Activated CD8-positive, alpha-beta memory T cell treated with anti-CD3 and anti-CD28 coated beads, Interleukin-2, amount 50 U/mL, for 48 hours (primary cell): ENCODE measurements around the gene MED9.
"Not testable (repeated sequence)": the region's sequence is repeated elsewhere in the genome, so short reads cannot be mapped to it uniquely, and the experiment has no call there.

ENCODE experiments used
- DNase-seq: peaks from one replicate; pipeline ENCODE4 v3.0.0-alpha.2; 2020

The MED9 gene

GRCh38 chr17:17456251-17456650 is 20.5 kb upstream of the MED9 start:
- no peak for DNase-seq

GRCh38 chr17:17457680-17458079 is 19.1 kb upstream of the MED9 start:
- no peak for DNase-seq

- DNase-seq, result no peak
Observed at GRCh38 chr17:17460038-17460437, 16.8 kb upstream of the MED9 start.

GRCh38 chr17:17462048-17462824 is 14.6 kb upstream of the MED9 start:
- DNase-seq, result no peak

GRCh38 chr17:17463821-17464220 is 13.0 kb upstream of the MED9 start:
- no peak for DNase-seq

- DNase-seq, result not testable (repeated sequence)
Observed at GRCh38 chr17:17465878-17466277, 10.9 kb upstream of the MED9 start.

- DNase-seq, result no peak
Observed at GRCh38 chr17:17466511-17466910, 10.3 kb upstream of the MED9 start.

GRCh38 chr17:17467016-17467415 is 9.8 kb upstream of the MED9 start:
- no peak for DNase-seq

- no peak for DNase-seq
Observed at GRCh38 chr17:17467720-17468119, 9.1 kb upstream of the MED9 start.

GRCh38 chr17:17468217-17469010 is 8.4 kb upstream of the MED9 start:
- no peak for DNase-seq

GRCh38 chr17:17469358-17469757 is 7.4 kb upstream of the MED9 start:
- no peak for DNase-seq

GRCh38 chr17:17469996-17470395 is 6.8 kb upstream of the MED9 start:
- no peak for DNase-seq

- no peak for DNase-seq
Observed at GRCh38 chr17:17472333-17472920, 4.4 kb upstream of the MED9 start.

GRCh38 chr17:17474341-17474740 is 2.5 kb upstream of the MED9 start:
- no peak for DNase-seq

GRCh38 chr17:17479209-17479608 is 2.4 kb downstream of the MED9 start:
- DNase-seq, result no peak

- no peak for DNase-seq
Observed at GRCh38 chr17:17480593-17481148, 3.9 kb downstream of the MED9 start.

GRCh38 chr17:17481860-17482259 is 5.1 kb downstream of the MED9 start:
- DNase-seq, result no peak

GRCh38 chr17:17484451-17484899 is 7.7 kb downstream of the MED9 start:
- peak; percentile 80 for DNase-seq

GRCh38 chr17:17485420-17485819 is 8.6 kb downstream of the MED9 start:
- DNase-seq, result no peak

- not testable (repeated sequence) for DNase-seq
Observed at GRCh38 chr17:17486416-17486815, 9.6 kb downstream of the MED9 start.

GRCh38 chr17:17487998-17488397 is 11.2 kb downstream of the MED9 start:
- DNase-seq, result no peak

GRCh38 chr17:17491031-17491471 is 14.3 kb downstream of the MED9 start:
- no peak for DNase-seq

- no peak for DNase-seq
Observed at GRCh38 chr17:17491546-17491988, 14.8 kb downstream of the MED9 start.
